ENCODE results near the gene DES. TPM values are rescaled to one million over a fixed set of nuclear protein-coding genes. Genes with fewer than 3 reads are reported as not detected.

DES gene
- total RNA-seq, 2 experiments from 2014 or later, result not detected

GRCh38 chr2:219449609-219450008 is 31.4 kb downstream of the DES start:
- POLR2A ChIA-PET, result interaction anchor here (0.6 kb wide), 1 partner anchor 14 kb away, joined by 3 read pairs; no protein-coding TSS in a partner anchor
- Mint-ChIP-seq H3K27ac (peak overlapping the region; percentile 69), H3K4me1 (peaks cover 32% of the 10 kb centered on the region)

DNA sequence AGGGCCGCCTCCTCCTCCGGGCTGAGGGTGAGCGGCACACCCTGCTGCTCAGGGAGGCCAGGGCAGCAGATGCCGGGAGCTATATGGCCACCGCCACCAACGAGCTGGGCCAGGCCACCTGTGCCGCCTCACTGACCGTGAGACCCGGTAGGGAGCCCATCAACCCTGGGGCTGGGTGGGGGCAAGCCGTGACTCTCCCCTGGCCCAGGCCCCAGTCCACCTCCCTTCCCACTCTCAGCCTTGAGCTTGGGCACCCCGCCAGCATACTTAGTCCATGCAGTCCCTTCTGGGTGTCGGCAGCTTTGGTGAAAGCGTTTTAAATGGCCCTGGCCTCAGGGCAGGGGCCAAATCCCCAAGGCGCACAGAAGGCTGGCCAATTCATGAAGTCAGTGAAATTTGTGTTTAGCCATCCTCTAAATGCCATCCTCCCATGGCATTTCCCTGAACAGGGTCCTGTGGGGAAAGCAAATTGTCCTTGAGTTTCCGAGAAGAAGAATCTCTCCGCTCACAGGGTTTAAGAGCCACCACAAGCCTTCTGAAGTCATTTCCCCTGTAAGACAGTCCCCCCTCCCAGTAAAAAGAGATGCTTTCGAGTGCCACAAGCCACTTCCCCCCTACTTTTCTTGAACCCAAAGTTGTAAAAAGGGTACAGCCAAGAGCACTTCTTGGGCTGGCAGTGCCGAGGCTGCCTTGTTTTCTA is 33.6 kb downstream of the DES start:
- Mint-ChIP-seq H3K9me3 (no peaks in the 10 kb centered on the region), H3K27ac (peak overlapping the region; percentile 75), H3K4me3 (peak overlapping the region; percentile 31), H3K36me3 (no peaks in the 10 kb centered on the region), H3K4me1 (peaks cover 37% of the 10 kb centered on the region), H3K27me3 (peaks cover 9% of the 10 kb centered on the region)
- peak; percentile 75 for ATAC-seq (ENCODE audit: low read depth)
- peak; percentile 42 for DNase-seq
- POLR2A ChIA-PET, result interaction anchor here (1.0 kb wide), 1 partner anchor 15 kb away, joined by 4 read pairs; no protein-coding TSS in a partner anchor

More at GRCh38 chr2:219449609-219450008, 31.4 kb downstream of the DES start:
- no peak for ATAC-seq (ENCODE audit: low read depth)
- H3K36me3 Mint-ChIP-seq, result no peaks in the 10 kb centered on the region
- DNase-seq, result no peak
- H3K4me3 Mint-ChIP-seq, result peak overlapping the region; percentile 11
- peaks cover 14% of the 10 kb centered on the region for H3K27me3 Mint-ChIP-seq
- H3K9me3 Mint-ChIP-seq, result no peaks in the 10 kb centered on the region

- POLR2A ChIA-PET, result interaction anchor here (0.9 to 1.4 kb wide), 3 partner anchors 8 to 46 kb away, joined by 3 to 4 read pairs (median 4); partner anchors contain the start of gene GMPPA
- ATAC-seq (ENCODE audit: low read depth) (no peak), DNase-seq (no peak)
- Mint-ChIP-seq H3K9me3 (no peaks in the 10 kb centered on the region), H3K4me1 (peaks cover 37% of the 10 kb centered on the region), H3K27ac (peak overlapping the region; percentile 81), H3K27me3 (peaks cover 7% of the 10 kb centered on the region), H3K36me3 (no peaks in the 10 kb centered on the region), H3K4me3 (peak overlapping the region; percentile 31)
Measured at GRCh38 chr2:219452361-219453317, 34.5 kb downstream of the DES start.

GRCh38 chr2:219453671-219454590 is 35.8 kb downstream of the DES start:
- Mint-ChIP-seq H3K27me3 (peaks cover 7% of the 10 kb centered on the region), H3K4me3 (peak overlapping the region; percentile 36), H3K4me1 (peaks cover 42% of the 10 kb centered on the region), H3K36me3 (no peaks in the 10 kb centered on the region), H3K27ac (peak overlapping the region; percentile 81), H3K9me3 (no peaks in the 10 kb centered on the region)
- ATAC-seq (ENCODE audit: low read depth), result no peak
- POLR2A ChIA-PET, result interaction anchor here (0.9 to 1.4 kb wide), 2 partner anchors 7 to 45 kb away, joined by 3 to 4 read pairs; partner anchors contain the start of gene GMPPA
- DNase-seq, result no peak

DNA sequence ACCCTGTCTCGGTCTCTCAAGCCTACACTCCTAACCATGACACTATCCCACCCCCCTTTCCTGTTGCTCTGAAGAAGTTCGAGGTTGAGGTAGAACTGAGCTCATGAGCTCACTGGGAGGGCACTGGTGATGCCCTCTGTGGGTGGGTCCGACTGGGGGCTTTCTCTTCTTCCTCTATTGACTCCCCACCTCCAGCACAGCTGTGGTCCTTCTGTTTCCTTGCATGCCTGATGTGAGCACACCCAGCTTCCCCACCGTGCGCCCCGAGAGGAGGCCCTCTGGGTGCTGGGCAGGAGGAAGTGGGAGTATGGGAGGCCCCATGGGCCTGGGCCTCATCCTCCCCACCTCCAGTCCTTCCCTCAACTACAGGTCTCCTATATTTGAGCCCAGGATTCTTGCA is 37.4 kb downstream of the DES start:
- Mint-ChIP-seq H3K9me3 (no peaks in the 10 kb centered on the region), H3K27ac (no peak overlapping the region), H3K4me3 (no peak overlapping the region), H3K27me3 (no peaks in the 10 kb centered on the region), H3K4me1 (peaks cover 38% of the 10 kb centered on the region), H3K36me3 (no peaks in the 10 kb centered on the region)
- DNase-seq (no peak), ATAC-seq (ENCODE audit: low read depth) (no peak)
- POLR2A ChIA-PET, result no interaction called here

DNA sequence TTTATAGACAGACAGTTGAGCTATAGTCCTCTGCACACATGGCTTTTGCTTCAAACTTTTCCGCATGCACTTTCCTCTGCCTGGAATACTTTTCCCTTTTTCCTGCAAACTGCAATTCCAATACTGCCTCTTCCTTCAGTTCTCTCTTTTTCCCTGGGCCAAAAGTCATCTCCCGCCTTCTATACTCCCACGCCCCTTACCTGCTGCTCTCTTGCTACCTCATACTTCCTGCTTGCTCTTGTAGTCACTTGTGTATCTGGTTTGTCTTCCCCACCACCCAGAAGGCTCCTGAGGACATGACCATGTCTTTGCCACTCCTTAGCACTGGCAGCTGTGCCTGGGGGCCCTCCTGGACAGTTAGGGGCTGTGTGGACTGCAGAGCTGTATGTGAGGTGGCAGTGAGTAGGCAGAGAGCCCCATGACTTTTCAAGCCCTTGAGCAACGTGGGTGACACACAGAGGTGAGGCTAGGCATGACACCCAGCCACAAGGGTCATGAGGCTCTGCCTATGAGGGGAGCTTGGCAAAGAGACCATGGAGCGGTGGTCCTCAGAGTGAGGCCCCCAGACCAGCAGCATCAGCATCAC is 39.7 kb downstream of the DES start:
- peak overlapping the region; percentile 17 for H3K4me3 Mint-ChIP-seq
- POLR2A ChIA-PET, result interaction anchor here (0.6 to 1.4 kb wide), 6 partner anchors 16 to 68 kb away, joined by 3 to 4 read pairs (median 3); no protein-coding TSS in a partner anchor
- H3K27me3 Mint-ChIP-seq, result no peaks in the 10 kb centered on the region
- H3K27ac Mint-ChIP-seq, result peak overlapping the region; percentile 85
- no peaks in the 10 kb centered on the region for H3K9me3 Mint-ChIP-seq
- no peaks in the 10 kb centered on the region for H3K36me3 Mint-ChIP-seq
- H3K4me1 Mint-ChIP-seq, result peaks cover 24% of the 10 kb centered on the region
- DNase-seq (no peak), ATAC-seq (ENCODE audit: low read depth) (peak; percentile 63)

DNA sequence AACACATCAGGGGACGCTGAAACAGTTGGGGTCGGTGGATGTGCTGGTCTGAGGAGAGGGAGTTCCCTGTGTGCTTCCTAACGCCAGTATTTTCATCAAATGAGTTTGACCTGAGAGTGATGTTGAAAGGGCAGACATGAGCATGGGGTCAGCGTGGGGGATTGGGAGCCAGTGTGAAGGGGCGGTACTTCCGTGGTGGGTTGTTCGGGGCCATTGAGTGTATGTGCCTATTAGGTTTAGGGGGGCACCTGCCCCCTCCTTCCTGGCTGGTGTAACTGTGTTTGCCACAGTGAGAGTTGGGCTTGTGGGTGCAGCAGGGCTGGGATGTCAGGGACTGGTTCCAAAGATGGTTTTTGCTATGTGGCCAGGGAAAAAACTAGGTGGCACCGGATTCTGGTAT is 40.8 kb downstream of the DES start:
- H3K9me3 Mint-ChIP-seq, result no peaks in the 10 kb centered on the region
- peak overlapping the region; percentile 59 for H3K27ac Mint-ChIP-seq
- H3K4me3 Mint-ChIP-seq, result no peak overlapping the region
- peaks cover 17% of the 10 kb centered on the region for H3K4me1 Mint-ChIP-seq
- H3K36me3 Mint-ChIP-seq, result no peaks in the 10 kb centered on the region
- ATAC-seq (ENCODE audit: low read depth) (no peak), DNase-seq (no peak)
- POLR2A ChIA-PET, result interaction anchor here (1.0 to 1.4 kb wide), 3 partner anchors 17 to 71 kb away, joined by 3 to 4 read pairs (median 3); no protein-coding TSS in a partner anchor
- H3K27me3 Mint-ChIP-seq, result no peaks in the 10 kb centered on the region

GRCh38 chr2:219459460-219460311 is 41.5 kb downstream of the DES start:
- Mint-ChIP-seq H3K27me3 (no peaks in the 10 kb centered on the region), H3K4me1 (peaks cover 17% of the 10 kb centered on the region), H3K9me3 (no peaks in the 10 kb centered on the region), H3K27ac (no peak overlapping the region), H3K4me3 (no peak overlapping the region), H3K36me3 (no peaks in the 10 kb centered on the region)
- no peak for ATAC-seq (ENCODE audit: low read depth)
- DNase-seq, result peak; percentile 61
- POLR2A ChIA-PET, result interaction anchor here (1.0 kb wide), 1 partner anchor 70 kb away, joined by 3 read pairs; no protein-coding TSS in a partner anchor

GRCh38 chr2:219460424-219460926 is 42.3 kb downstream of the DES start:
- POLR2A ChIA-PET, result interaction anchor here (0.7 to 1.3 kb wide), 3 partner anchors 8 to 14 kb away, joined by 3 to 4 read pairs (median 3); no protein-coding TSS in a partner anchor
- peak overlapping the region; percentile 87 for H3K27ac Mint-ChIP-seq
- H3K4me3 Mint-ChIP-seq, result no peak overlapping the region

GRCh38 chr2:219461047-219461514 is 42.9 kb downstream of the DES start:
- POLR2A ChIA-PET, result interaction anchor here (0.7 to 1.3 kb wide), 5 partner anchors 8 to 73 kb away, joined by 3 to 4 read pairs (median 3); partner anchors contain the start of gene GMPPA
- DNase-seq (peak; percentile 59), ATAC-seq (ENCODE audit: low read depth) (peak; percentile 89)
- Mint-ChIP-seq H3K9me3 (no peaks in the 10 kb centered on the region), H3K4me3 (peak overlapping the region; percentile 37), H3K27me3 (no peaks in the 10 kb centered on the region), H3K36me3 (no peaks in the 10 kb centered on the region), H3K27ac (peak overlapping the region; percentile 87), H3K4me1 (peaks cover 8% of the 10 kb centered on the region)

More at GRCh38 chr2:219460424-219460926, 42.3 kb downstream of the DES start:
- no peak for ATAC-seq (ENCODE audit: low read depth)
- H3K4me1 Mint-ChIP-seq, result peaks cover 13% of the 10 kb centered on the region
- no peaks in the 10 kb centered on the region for H3K9me3 Mint-ChIP-seq
- H3K27me3 Mint-ChIP-seq, result no peaks in the 10 kb centered on the region
- DNase-seq, result no peak
- no peaks in the 10 kb centered on the region for H3K36me3 Mint-ChIP-seq

DNA sequence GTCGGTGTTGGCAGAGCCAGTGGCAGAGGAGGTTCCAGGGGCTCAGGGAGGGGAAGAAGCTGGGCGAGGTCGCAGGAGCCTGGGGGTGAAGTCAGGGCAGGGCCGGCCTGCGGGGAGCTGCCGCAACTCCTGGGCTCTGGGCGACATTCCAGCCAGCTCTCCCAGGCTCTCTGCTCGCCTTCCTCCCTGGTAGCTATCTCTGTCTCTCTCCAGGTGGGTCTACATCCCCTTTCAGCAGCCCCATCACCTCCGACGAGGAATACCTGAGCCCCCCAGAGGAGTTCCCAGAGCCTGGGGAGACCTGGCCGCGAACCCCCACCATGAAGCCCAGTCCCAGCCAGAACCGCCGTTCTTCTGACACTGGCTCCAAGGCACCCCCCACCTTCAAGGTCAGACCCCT is 43.5 kb downstream of the DES start:
- Mint-ChIP-seq H3K4me1 (peaks cover 8% of the 10 kb centered on the region), H3K36me3 (no peaks in the 10 kb centered on the region), H3K27ac (peak overlapping the region; percentile 87), H3K9me3 (no peaks in the 10 kb centered on the region), H3K4me3 (no peak overlapping the region), H3K27me3 (no peaks in the 10 kb centered on the region)
- DNase-seq (no peak), ATAC-seq (ENCODE audit: low read depth) (no peak)
- POLR2A ChIA-PET, result interaction anchor here (0.8 to 1.3 kb wide), 4 partner anchors 9 to 74 kb away, joined by 3 to 4 read pairs (median 4); partner anchors contain the start of gene GMPPA

All from activated naive CD8-positive, alpha-beta T cell treated with anti-CD3 and anti-CD28 coated beads, Interleukin-2, amount 10 ng/mL, durations not matched to agents 7 days and 5 days (primary cell).